Common myeloid progenitor, CD34-positive (primary cell): Measurements from ENCODE around the gene ZSWIM1.

ENCODE experiments used
- CTCF ChIA-PET: fragments of 350-600 bp; sonication (Branson Sonifier 250); formaldehyde crosslinking; loops from one replicate; lab custom pipeline; 2021; ENCODE audit warnings: antibody characterized with exemption; lab: Charles Lee
- POLR2A ChIA-PET: fragments of 350-600 bp; sonication (Branson Sonifier 250); formaldehyde crosslinking; loops from one replicate; lab custom pipeline; 2021; ENCODE audit warnings: antibody characterized with exemption; lab: Charles Lee
- DNase-seq, 3 donors: peaks; one replicate each; pipeline versions ENCODE4 v3.0.0 to v3.0.0-alpha.2; 2013
- H3K27ac ChIP-seq, 2 experiments: 1 replicate in 1 of 2; 2 replicates in 1 of 2; pipeline ENCODE4 v1.7.0; 2013; ENCODE audit warnings: inconsistent platforms in 2 of 2, low read length in 2 of 2, mild to moderate bottlenecking in 2 of 2, low read depth in 1 of 2, moderate library complexity in 1 of 2; ENCODE audit not compliant: severe bottlenecking in 2 of 2, insufficient read depth in 1 of 2, poor library complexity in 1 of 2
- H3K27me3 ChIP-seq, 5 experiments: replicated peaks in 2 of 5; 1 replicate in 3 of 5; 2 replicates in 2 of 5; pipeline versions ENCODE4 v1.6.1 to v1.7.0; 2013; ENCODE audit warnings: low read length in 4 of 5, mild to moderate bottlenecking in 2 of 5, moderate library complexity in 2 of 5, inconsistent platforms in 1 of 5; ENCODE audit not compliant: insufficient read depth in 5 of 5, control insufficient read depth in 4 of 5
- H3K36me3 ChIP-seq, 4 experiments: 1 replicate in 2 of 4; 2 replicates in 2 of 4; pipeline versions ENCODE4 v1.6.1 to v1.7.0; 2013; ENCODE audit warnings: low read length in 3 of 4, control low read depth in 1 of 4, mild to moderate bottlenecking in 1 of 4; ENCODE audit not compliant: control insufficient read depth in 4 of 4, insufficient read depth in 4 of 4
- H3K4me1 ChIP-seq, 4 experiments: 1 replicate in 3 of 4; 2 replicates in 1 of 4; pipeline versions ENCODE4 v1.6.1 to v1.7.1; 2013; ENCODE audit warnings: low read length in 3 of 4, mild to moderate bottlenecking in 3 of 4, control low read depth in 1 of 4, inconsistent platforms in 1 of 4, moderate library complexity in 1 of 4; ENCODE audit not compliant: control insufficient read depth in 4 of 4, insufficient read depth in 4 of 4; ENCODE audit errors: control extremely low read depth in 1 of 4
- H3K4me3 ChIP-seq, 7 experiments: 1 replicate in 4 of 7; 2 replicates in 3 of 7; pipeline versions ENCODE4 v1.5.1 to v1.7.0; 2013; ENCODE audit warnings: mild to moderate bottlenecking in 7 of 7, low read length in 6 of 7, moderate library complexity in 6 of 7, inconsistent platforms in 2 of 7, low read depth in 2 of 7, control low read depth in 1 of 7; ENCODE audit not compliant: insufficient read depth in 4 of 7, control insufficient read depth in 1 of 7; ENCODE audit errors: extremely low read depth in 1 of 7
- H3K9me3 ChIP-seq, 5 experiments: 1 replicate in 4 of 5; 2 replicates in 1 of 5; pipeline versions ENCODE4 v1.6.1 to v1.7.1; 2013; ENCODE audit warnings: low read length in 4 of 5, mild to moderate bottlenecking in 2 of 5, inconsistent platforms in 1 of 5, low read depth in 1 of 5, moderate library complexity in 1 of 5; ENCODE audit not compliant: control insufficient read depth in 4 of 5, insufficient read depth in 2 of 5; ENCODE audit errors: control extremely low read depth in 1 of 5
- WGBS: methylation state at CpG from one replicate; pipeline ENCODE4 v1.1.5; 2013; ENCODE audit not compliant: insufficient coverage; 5-methylcytosine and 5-hydroxymethylcytosine counted together

The ZSWIM1 gene

DNA sequence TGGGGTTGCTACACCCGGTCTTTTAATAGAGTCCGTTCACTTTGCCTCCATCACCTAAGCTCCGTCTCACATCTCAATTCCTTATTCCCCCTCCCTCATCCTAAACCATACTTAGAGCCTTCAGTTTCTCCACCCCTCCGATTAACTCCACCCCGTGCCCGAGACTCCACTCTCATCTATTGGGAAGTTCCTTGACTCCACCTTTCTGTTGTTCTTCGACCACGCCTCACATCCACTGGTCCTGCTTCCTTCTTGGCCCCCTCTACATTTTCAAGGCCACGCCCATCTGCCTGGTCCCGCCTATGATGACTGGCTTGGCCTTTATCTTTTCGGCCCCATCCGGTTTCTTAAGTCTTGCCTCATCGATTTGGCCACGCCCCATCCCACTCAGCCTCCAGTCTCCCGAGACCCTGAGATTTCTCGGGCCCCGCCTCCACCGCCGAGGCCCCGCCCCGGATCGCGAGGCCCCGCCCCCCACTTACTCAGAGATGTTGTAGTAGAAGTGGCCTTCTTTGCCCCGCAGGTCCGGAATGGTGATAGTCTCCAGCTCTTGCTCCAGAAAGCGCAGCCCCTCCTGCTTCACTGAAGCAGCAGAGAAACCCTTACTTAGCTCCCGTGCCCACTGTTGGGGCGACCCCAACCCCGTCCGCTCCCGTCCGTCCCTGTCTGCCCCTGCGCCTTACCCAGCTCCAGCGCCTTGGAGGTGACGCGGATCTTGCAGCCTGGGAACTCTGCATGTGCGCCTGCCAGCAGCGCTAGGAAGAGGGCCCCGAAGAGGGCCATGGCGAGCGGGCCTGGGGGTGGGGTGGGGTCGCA is 29.9 kb downstream of the ZSWIM1 start:
- POLR2A ChIA-PET = interaction anchor here (1.0 to 1.8 kb wide), 3 partner anchors 13 to 23 kb away, joined by 3 to 17 read pairs (median 4); partner anchors contain the start of gene PCIF1
- H3K27me3 ChIP-seq = no peaks in the 10 kb centered on the region
- H3K4me1 ChIP-seq = peaks cover 13 to 40% (median 34%) of the 10 kb centered on the region in 4 experiments
- no peaks in the 10 kb centered on the region for H3K9me3 ChIP-seq
- peak overlapping the region; percentile 37 to 79 (median 69) for H3K4me3 ChIP-seq
- CTCF ChIA-PET = interaction anchor here (0.8 to 4.1 kb wide), 9 partner anchors 10 to 112 kb away, joined by 3 to 12 read pairs (median 4); partner anchors contain the start of genes CTSA and NEURL2
- H3K27ac ChIP-seq = peak overlapping the region; percentile 46 to 74
- H3K36me3 ChIP-seq = peaks cover 0 to 8% (median 2%) of the 10 kb centered on the region in 4 experiments
- WGBS = 2% methylated on average over 27 of the region's 43 CpGs
- peak; percentile 100 for DNase-seq

DNA sequence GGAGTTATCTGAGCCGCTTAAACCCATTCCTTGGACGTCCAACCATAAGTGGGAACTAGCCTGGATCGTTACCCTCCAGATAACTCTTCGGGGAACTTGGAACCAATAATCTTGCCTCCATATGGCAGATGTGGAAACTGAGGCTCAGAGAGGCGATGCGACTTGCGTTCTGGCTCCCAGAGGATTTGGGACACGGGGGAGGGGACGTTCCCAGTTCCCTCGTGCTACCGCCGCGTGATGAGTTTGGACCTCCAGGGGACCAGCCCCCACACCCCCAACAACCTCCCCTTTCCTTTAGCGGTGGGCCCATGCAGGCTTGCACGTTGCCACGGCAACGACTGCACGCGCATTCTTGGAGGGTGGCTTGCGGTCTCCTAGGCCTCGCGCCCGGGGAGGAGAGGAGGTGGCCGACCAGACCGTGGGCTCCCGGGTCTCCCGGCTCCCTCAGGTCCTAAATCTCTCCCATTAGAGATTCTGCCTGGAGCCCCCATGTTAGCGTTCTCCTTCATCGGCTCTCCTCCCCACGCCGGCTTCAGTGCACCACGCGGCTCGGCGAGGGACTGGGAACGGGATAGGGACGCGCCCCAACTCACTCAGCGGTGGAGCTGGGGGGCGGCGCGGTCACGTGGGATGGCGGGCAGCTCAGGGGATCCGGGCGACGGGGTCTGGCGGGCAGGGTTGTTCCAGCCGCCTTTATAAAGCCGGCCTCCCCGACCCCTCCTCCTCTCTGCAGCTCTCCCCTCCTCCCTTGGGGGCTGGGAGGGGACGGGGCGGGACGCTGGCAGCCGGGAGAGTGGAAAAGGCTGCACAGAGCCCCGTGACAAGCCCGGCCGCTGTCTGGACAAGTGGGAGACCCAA is 30.7 kb downstream of the ZSWIM1 start, which contains the start of gene PLTP:
TSS of gene PLTP (minus strand) at position 670 of the 858 bp plus-strand sequence. CDS start 703 bp downstream, outside the sequence.
- POLR2A ChIA-PET = interaction anchor here (0.6 to 1.8 kb wide), 3 partner anchors 13 to 22 kb away, joined by 3 to 17 read pairs (median 4); partner anchors contain the start of genes CTSA, NEURL2 and PCIF1

DNA sequence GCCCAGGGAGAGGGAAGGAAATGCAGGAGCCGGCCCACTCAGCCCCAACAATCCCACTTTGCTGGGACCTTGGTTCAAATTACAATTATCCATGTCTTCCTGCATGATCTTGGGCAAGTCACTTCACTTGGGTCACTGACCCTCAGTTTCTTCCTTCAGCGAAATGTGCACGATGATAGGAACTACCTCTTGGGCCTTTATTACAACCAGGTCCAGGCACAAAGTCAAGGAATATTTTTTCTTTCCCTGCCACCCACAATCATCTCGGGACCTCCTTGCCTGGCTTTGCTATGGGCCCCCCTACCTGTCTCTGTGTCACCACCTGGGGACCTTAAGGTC is 31.3 kb downstream of the ZSWIM1 start:
- Histone ChIP-seq H3K4me1 (peaks cover 13 to 40% (median 34%) of the 10 kb centered on the region in 4 experiments), H3K27ac (peak overlapping the region in 1 of 2 experiments; percentile 74), H3K27me3 (no peaks in the 10 kb centered on the region), H3K9me3 (no peaks in the 10 kb centered on the region), H3K4me3 (peak overlapping the region; percentile 37 to 79 (median 69)), H3K36me3 (peaks cover 0 to 2% (median 0%) of the 10 kb centered on the region in 4 experiments)
- CTCF ChIA-PET = no interaction called here
- no peak for DNase-seq
- POLR2A ChIA-PET = interaction anchor here (0.6 kb wide), 1 partner anchor 21 kb away, joined by 3 read pairs; the partner anchor contains the start of genes CTSA and NEURL2
- WGBS = 51% methylated on average over 3 of the region's 4 CpGs

More for the DNA sequence above, 30.7 kb downstream of the ZSWIM1 start, which contains the start of gene PLTP:
- H3K27ac ChIP-seq = peak within 1 kb of the TSS; percentile 46 to 74
- H3K4me3 ChIP-seq = peak within 1 kb of the TSS; percentile 37 to 79 (median 69)
- CTCF ChIA-PET = interaction anchor here (4.1 kb wide), 1 partner anchor 21 kb away, joined by 12 read pairs; the partner anchor contains the start of genes CTSA and NEURL2
- H3K36me3 ChIP-seq = peaks cover 0 to 4% (median 0%) of the 10 kb centered on the region in 4 experiments
- peak; percentile 74 to 87 (median 81) for DNase-seq
- 2% methylated on average over 19 of the region's 58 CpGs for WGBS
- no peaks in the 10 kb centered on the region for H3K27me3 ChIP-seq
- no peaks in the 10 kb centered on the region for H3K9me3 ChIP-seq
- peaks cover 13 to 40% (median 34%) of the 10 kb centered on the region in 4 experiments for H3K4me1 ChIP-seq

DNA sequence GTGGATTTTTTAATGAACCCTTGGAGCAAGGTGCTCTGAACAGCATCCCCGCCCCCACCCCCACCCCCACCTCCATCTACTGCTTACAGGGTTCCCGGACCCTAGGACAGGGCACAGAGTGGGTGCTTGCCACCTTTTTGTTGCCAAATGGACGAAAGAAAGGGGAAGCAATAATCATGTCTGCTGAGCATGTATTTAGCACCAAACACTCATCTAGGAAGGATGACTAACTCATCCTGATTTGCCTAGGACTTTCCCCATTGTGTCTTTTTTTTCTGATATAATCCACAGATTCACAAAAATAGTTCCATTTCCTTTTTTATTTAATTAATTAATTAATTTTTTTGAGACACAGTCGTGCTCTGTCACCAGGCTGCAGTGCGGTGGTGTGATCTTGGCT is 32.1 kb downstream of the ZSWIM1 start:
- no peaks in the 10 kb centered on the region for H3K36me3 ChIP-seq
- DNase-seq = no peak
- 71% methylated on average over 3 of the region's 5 CpGs for WGBS
- POLR2A ChIA-PET = no interaction called here
- H3K4me1 ChIP-seq = peaks cover 13 to 40% (median 34%) of the 10 kb centered on the region in 4 experiments
- H3K4me3 ChIP-seq = no peak overlapping the region
- no peaks in the 10 kb centered on the region for H3K27me3 ChIP-seq
- H3K9me3 ChIP-seq = no peaks in the 10 kb centered on the region
- CTCF ChIA-PET = no interaction called here
- H3K27ac ChIP-seq = no peak overlapping the region

DNA sequence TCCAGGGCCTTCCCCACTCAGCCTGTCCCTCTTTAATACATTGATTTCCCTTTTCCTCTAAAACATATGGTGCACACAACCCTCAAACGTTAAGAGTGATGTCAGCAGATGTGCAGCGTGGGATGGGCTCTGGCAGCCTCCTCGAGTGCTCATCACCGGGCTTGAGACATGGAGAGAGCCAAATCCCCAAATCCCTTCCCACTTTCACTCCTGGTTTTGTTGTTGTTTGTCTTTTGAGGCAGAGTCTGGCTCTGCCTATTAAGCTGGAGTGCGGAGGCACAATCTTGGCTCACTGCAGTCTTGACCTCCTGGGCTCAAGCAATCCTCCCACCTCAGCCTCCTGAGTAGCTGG is 36.7 kb downstream of the ZSWIM1 start:
- no peaks in the 10 kb centered on the region for H3K27me3 ChIP-seq
- no peaks in the 10 kb centered on the region for H3K9me3 ChIP-seq
- 100% methylated on average over 1 of the region's 5 CpGs for WGBS
- CTCF ChIA-PET = interaction anchor here (0.8 to 3.8 kb wide), 3 partner anchors 12 to 51 kb away, joined by 3 to 14 read pairs (median 4); partner anchors contain the start of gene PCIF1
- H3K4me3 ChIP-seq = no peak overlapping the region
- POLR2A ChIA-PET = interaction anchor here (1.1 kb wide), 1 partner anchor 54 kb away, joined by 4 read pairs; no protein-coding TSS in a partner anchor
- DNase-seq = no peak
- no peaks in the 10 kb centered on the region for H3K36me3 ChIP-seq
- H3K4me1 ChIP-seq = peaks cover 5 to 14% (median 9%) of the 10 kb centered on the region in 4 experiments
- no peak overlapping the region for H3K27ac ChIP-seq

DNA sequence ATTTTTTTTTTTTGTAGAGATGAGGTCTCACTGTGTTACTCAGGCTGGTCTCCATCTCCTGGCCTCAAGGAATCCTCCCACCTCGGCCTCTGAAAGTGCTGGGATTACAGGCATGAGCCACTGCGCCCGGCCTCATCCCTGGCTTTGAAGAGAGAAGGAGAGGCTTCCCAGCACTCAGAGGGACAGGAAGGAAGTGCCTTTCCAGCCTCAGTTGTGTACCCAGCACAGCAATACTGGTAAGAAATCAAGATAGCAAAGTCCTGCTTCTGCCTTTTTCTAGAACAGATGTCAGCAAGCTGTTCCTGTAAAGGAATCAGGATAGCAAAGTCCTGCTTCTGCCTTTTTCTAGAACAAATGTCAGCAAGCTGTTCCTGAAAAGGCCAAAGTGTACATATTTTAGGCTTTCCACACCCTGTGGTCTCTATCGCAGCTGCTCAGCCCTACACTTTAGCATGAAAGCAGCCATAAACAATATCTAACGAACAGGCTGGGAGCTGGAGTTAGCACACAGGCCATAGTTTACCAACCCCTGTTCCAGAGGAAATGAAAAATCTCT is 37.2 kb downstream of the ZSWIM1 start:
- Histone ChIP-seq H3K9me3 (no peaks in the 10 kb centered on the region), H3K27me3 (no peaks in the 10 kb centered on the region), H3K36me3 (no peaks in the 10 kb centered on the region), H3K4me3 (no peak overlapping the region), H3K27ac (no peak overlapping the region), H3K4me1 (peaks cover 5 to 14% (median 9%) of the 10 kb centered on the region in 4 experiments)
- POLR2A ChIA-PET = interaction anchor here (1.1 kb wide), 1 partner anchor 53 kb away, joined by 4 read pairs; no protein-coding TSS in a partner anchor
- CTCF ChIA-PET = interaction anchor here (0.8 to 3.8 kb wide), 4 partner anchors 10 to 50 kb away, joined by 3 to 14 read pairs (median 4); partner anchors contain the start of gene PCIF1
- DNase-seq = no peak
- WGBS = 85% methylated on average over 5 of the region's 5 CpGs
